Neuronal stem cell (in vitro differentiated cells): ENCODE results near the gene TOR3A.

ENCODE experiments used
- DNase-seq: peaks from one replicate; pipeline ENCODE4 v3.0.0-alpha.2; 2013; ENCODE audit warnings: low spot score
- H2AFZ ChIP-seq: one replicate; pipeline ENCODE4 v1.6.1; 2013; ENCODE audit warnings: mild to moderate bottlenecking, low read length, inconsistent platforms
- H2AK5ac ChIP-seq: 2 replicates; pipeline ENCODE4 v1.6.1; 2013; ENCODE audit warnings: low read depth, mild to moderate bottlenecking, inconsistent platforms, low read length, moderate library complexity, mixed read lengths
- H2BK120ac ChIP-seq: 2 replicates; pipeline ENCODE4 v1.6.1; 2013; ENCODE audit warnings: low read depth, mild to moderate bottlenecking, inconsistent platforms, low read length, moderate library complexity, mixed read lengths
- H2BK12ac ChIP-seq: one replicate; pipeline ENCODE4 v1.6.1; 2013; ENCODE audit warnings: low read length, inconsistent platforms
- H2BK15ac ChIP-seq: 2 replicates; pipeline ENCODE4 v1.6.1; 2013; ENCODE audit warnings: mild to moderate bottlenecking, low read length, inconsistent platforms, mixed read lengths
- H2BK5ac ChIP-seq: one replicate; pipeline ENCODE4 v1.6.1; 2013; ENCODE audit warnings: inconsistent platforms, mild to moderate bottlenecking, low read length, moderate library complexity
- H3K14ac ChIP-seq: one replicate; pipeline ENCODE4 v1.6.1; 2013; ENCODE audit warnings: low read length, inconsistent platforms
- H3K18ac ChIP-seq: 2 replicates; pipeline ENCODE4 v1.6.1; 2013; ENCODE audit warnings: low read length, inconsistent platforms
- H3K23ac ChIP-seq: 2 replicates; pipeline ENCODE4 v1.6.1; 2013; ENCODE audit warnings: low read depth, mild to moderate bottlenecking, mixed read lengths, low read length, inconsistent platforms; ENCODE audit not compliant: poor library complexity
- H3K27ac ChIP-seq: replicated peaks from 3 replicates; pipeline ENCODE4 v1.5.1; 2013; ENCODE audit warnings: low read length, inconsistent platforms
- H3K27me3 ChIP-seq, 3 experiments: 2 replicates each; pipeline ENCODE4 v1.6.1; 2013; ENCODE audit warnings: low read length in 3 of 3, mild to moderate bottlenecking in 2 of 3, inconsistent platforms in 1 of 3, low read depth in 1 of 3, mixed read lengths in 1 of 3, moderate library complexity in 1 of 3; ENCODE audit not compliant: control insufficient read depth in 3 of 3, insufficient read depth in 3 of 3
- H3K36me3 ChIP-seq, 2 donors: replicated peaks in 1 of 2; 2 replicates each; pipeline ENCODE4 v1.6.1; 2013; ENCODE audit warnings: low read length in 2 of 2; ENCODE audit not compliant: control insufficient read depth in 2 of 2, insufficient read depth in 2 of 2
- H3K4ac ChIP-seq: 2 replicates; pipeline ENCODE4 v1.6.1; 2013; ENCODE audit warnings: inconsistent platforms, mild to moderate bottlenecking, low read length, moderate library complexity
- H3K4me1 ChIP-seq, 2 donors: 1 replicate in 1 of 2; 2 replicates in 1 of 2; pipeline ENCODE4 v1.6.1; 2013; ENCODE audit warnings: low read length in 2 of 2, low read depth in 1 of 2; ENCODE audit not compliant: control insufficient read depth in 2 of 2, insufficient read depth in 1 of 2
- H3K4me2 ChIP-seq: one replicate; pipeline ENCODE4 v1.6.1; 2013; ENCODE audit warnings: mild to moderate bottlenecking, low read length, inconsistent platforms; ENCODE audit not compliant: insufficient read depth, poor library complexity, severe bottlenecking
- H3K4me3 ChIP-seq, 2 donors: 2 replicates each; pipeline ENCODE4 v1.5.1; 2013; ENCODE audit warnings: low read length in 2 of 2, mild to moderate bottlenecking in 2 of 2, inconsistent platforms in 1 of 2, moderate library complexity in 1 of 2
- H3K79me1 ChIP-seq: one replicate; pipeline ENCODE4 v1.6.1; 2013; ENCODE audit warnings: low read depth, mild to moderate bottlenecking, inconsistent platforms, low read length, moderate library complexity
- H3K9ac ChIP-seq: one replicate; pipeline ENCODE4 v1.6.1; 2013; ENCODE audit warnings: mild to moderate bottlenecking, low read depth, low read length, inconsistent platforms; ENCODE audit not compliant: poor library complexity
- H3K9me3 ChIP-seq, 2 donors: replicated peaks in 1 of 2; 2 replicates each; pipeline versions ENCODE3 to v1.6.1; 2013; ENCODE audit warnings: low read length in 2 of 2, mild to moderate bottlenecking in 2 of 2, inconsistent platforms in 1 of 2, low read depth in 1 of 2, mixed read lengths in 1 of 2, moderate library complexity in 1 of 2; ENCODE audit not compliant: control insufficient read depth in 2 of 2, insufficient read depth in 1 of 2
- H4K8ac ChIP-seq: one replicate; pipeline ENCODE4 v1.6.1; 2013; ENCODE audit warnings: low read depth, mild to moderate bottlenecking, inconsistent platforms, low read length, moderate library complexity
- H4K91ac ChIP-seq: one replicate; pipeline ENCODE4 v1.6.1; 2013; ENCODE audit warnings: low read length, low read depth, mild to moderate bottlenecking, inconsistent platforms; ENCODE audit not compliant: poor library complexity
- WGBS, 2 donors: extraction: QIAGEN DNeasy Blood & Tissue Kit; methylation state at CpG; one replicate each; pipeline ENCODE4 v1.1.7; 2013; ENCODE audit warnings: missing lambda C conversion rate in 2 of 2, mixed read lengths in 1 of 2; ENCODE audit not compliant: insufficient read length in 2 of 2, insufficient replicate concordance in 1 of 2; ENCODE audit errors: extremely low coverage in 2 of 2; 5-methylcytosine and 5-hydroxymethylcytosine counted together

The TOR3A gene

GRCh38 chr1:179142889-179143299 lies 61.0 kb downstream of the TOR3A start:
- Histone ChIP-seq H3K27me3 (no peaks in the 10 kb centered on the region), H3K18ac (no peak overlapping the region), H2BK120ac (no peak overlapping the region), H3K4me2 (no peak overlapping the region), H3K14ac (no peak overlapping the region), H3K4me3 (no peak overlapping the region), H3K79me1 (peaks cover 1% of the 10 kb centered on the region), H2BK15ac (no peak overlapping the region), H4K91ac (no peak overlapping the region), H2BK5ac (no peak overlapping the region), H3K9me3 (peaks cover 5 to 20% of the 10 kb centered on the region in 2 donors), H3K4ac (no peak overlapping the region), H2AK5ac (no peak overlapping the region), H4K8ac (no peak overlapping the region), H3K36me3 (no peaks in the 10 kb centered on the region), H3K9ac (no peak overlapping the region), H3K27ac (no peak overlapping the region), H2AFZ (no peak overlapping the region), H3K23ac (no peak overlapping the region), H2BK12ac (no peak overlapping the region), H3K4me1 (peaks cover 5 to 13% of the 10 kb centered on the region in 2 donors)
- WGBS, 2 donors, result no CpG with 5 or more reads among the region's 2 CpGs
- no peak for DNase-seq

GRCh38 chr1:179143322-179143721 lies 61.5 kb downstream of the TOR3A start:
- H3K79me1 ChIP-seq, result peaks cover 1% of the 10 kb centered on the region
- no peak overlapping the region for H3K4me3 ChIP-seq
- H3K23ac ChIP-seq, result no peak overlapping the region
- no peak overlapping the region for H3K4ac ChIP-seq
- H4K91ac ChIP-seq, result no peak overlapping the region
- no peak overlapping the region for H3K14ac ChIP-seq
- peaks cover 0 to 2% of the 10 kb centered on the region in 2 donors for H3K36me3 ChIP-seq
- H4K8ac ChIP-seq, result no peak overlapping the region
- H3K18ac ChIP-seq, result no peak overlapping the region
- H3K4me2 ChIP-seq, result no peak overlapping the region
- H3K9me3 ChIP-seq, result peaks cover 5 to 17% of the 10 kb centered on the region in 2 donors
- H2BK120ac ChIP-seq, result no peak overlapping the region
- no peak overlapping the region for H3K9ac ChIP-seq
- no peak overlapping the region for H2BK5ac ChIP-seq
- no peak overlapping the region for H2BK15ac ChIP-seq
- H3K27ac ChIP-seq, result no peak overlapping the region
- no peak for DNase-seq
- H2AFZ ChIP-seq, result no peak overlapping the region
- H2BK12ac ChIP-seq, result no peak overlapping the region
- H2AK5ac ChIP-seq, result no peak overlapping the region
- peaks cover 5 to 13% of the 10 kb centered on the region in 2 donors for H3K4me1 ChIP-seq
- no peaks in the 10 kb centered on the region for H3K27me3 ChIP-seq
- WGBS, 2 donors, result no CpG with 5 or more reads among the region's 3 CpGs

DNA sequence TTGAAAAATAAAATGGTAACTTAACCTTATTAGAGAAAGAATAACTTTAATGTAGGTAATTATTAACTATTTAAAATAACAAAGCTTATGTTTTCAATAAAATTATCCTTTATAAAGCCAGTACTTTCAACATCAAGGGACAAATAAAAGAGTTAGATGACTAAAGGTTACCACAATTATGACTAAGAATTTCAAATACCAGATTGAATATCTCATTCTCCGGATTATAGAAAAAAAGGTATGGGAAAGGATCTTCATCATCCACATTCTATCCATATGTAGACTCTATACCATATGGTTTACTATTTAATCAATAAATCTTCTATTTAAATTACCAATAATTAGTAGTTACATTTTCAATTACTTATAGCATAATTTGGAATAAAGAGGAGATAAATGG lies 62.8 kb downstream of the TOR3A start:
- H4K91ac ChIP-seq, result no peak overlapping the region
- H3K23ac ChIP-seq, result no peak overlapping the region
- H3K9ac ChIP-seq, result no peak overlapping the region
- H2BK120ac ChIP-seq, result no peak overlapping the region
- no peak overlapping the region for H2BK12ac ChIP-seq
- no peak overlapping the region for H3K4me2 ChIP-seq
- no peak overlapping the region for H4K8ac ChIP-seq
- H3K14ac ChIP-seq, result no peak overlapping the region
- H3K4me1 ChIP-seq, result peaks cover 5 to 13% of the 10 kb centered on the region in 2 donors
- peaks cover 0 to 3% of the 10 kb centered on the region in 2 donors for H3K36me3 ChIP-seq
- no peak overlapping the region for H3K18ac ChIP-seq
- no peak overlapping the region for H2AK5ac ChIP-seq
- H2AFZ ChIP-seq, result no peak overlapping the region
- H3K79me1 ChIP-seq, result peaks cover 1% of the 10 kb centered on the region
- no peak overlapping the region for H3K27ac ChIP-seq
- no peaks in the 10 kb centered on the region for H3K27me3 ChIP-seq
- DNase-seq, result no peak
- no peak overlapping the region for H2BK5ac ChIP-seq
- peaks cover 4 to 21% of the 10 kb centered on the region in 2 donors for H3K9me3 ChIP-seq
- H2BK15ac ChIP-seq, result no peak overlapping the region
- H3K4ac ChIP-seq, result no peak overlapping the region
- H3K4me3 ChIP-seq, result no peak overlapping the region
- WGBS, 2 donors, result no CpG with 5 or more reads among the region's 1 CpG

DNA sequence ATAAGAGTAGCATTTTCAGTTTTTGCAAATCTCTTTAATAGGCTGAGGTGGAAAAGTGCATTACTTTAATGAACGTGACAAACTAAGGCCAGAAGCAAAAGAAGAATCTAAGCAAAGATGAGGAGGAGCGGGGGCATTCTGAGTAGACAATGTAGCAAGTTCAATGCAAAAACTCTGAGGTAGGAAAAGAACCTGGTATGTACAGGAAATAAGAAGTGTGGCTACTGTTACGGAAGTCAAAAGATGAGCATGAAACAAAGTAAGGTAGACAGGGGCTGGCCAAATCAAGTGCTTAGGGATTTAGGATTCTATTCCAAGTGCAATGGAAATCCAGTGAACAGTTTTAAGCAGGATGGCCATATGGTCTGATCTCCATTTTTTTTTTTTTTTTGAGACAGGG lies 63.7 kb downstream of the TOR3A start:
- H3K18ac ChIP-seq, result no peak overlapping the region
- no peaks in the 10 kb centered on the region for H3K27me3 ChIP-seq
- WGBS, 2 donors, result no CpG with 5 or more reads among the region's 3 CpGs
- no peak overlapping the region for H2AFZ ChIP-seq
- H4K8ac ChIP-seq, result no peak overlapping the region
- no peak overlapping the region for H4K91ac ChIP-seq
- no peak overlapping the region for H3K4me3 ChIP-seq
- H3K4ac ChIP-seq, result no peak overlapping the region
- no peak overlapping the region for H2BK12ac ChIP-seq
- DNase-seq, result no peak
- peaks cover 0 to 14% of the 10 kb centered on the region in 2 donors for H3K9me3 ChIP-seq
- H3K23ac ChIP-seq, result no peak overlapping the region
- no peak overlapping the region for H2AK5ac ChIP-seq
- H3K4me2 ChIP-seq, result no peak overlapping the region
- no peak overlapping the region for H2BK120ac ChIP-seq
- no peak overlapping the region for H2BK5ac ChIP-seq
- peaks cover 1% of the 10 kb centered on the region for H3K79me1 ChIP-seq
- no peak overlapping the region for H3K27ac ChIP-seq
- no peak overlapping the region for H2BK15ac ChIP-seq
- H3K9ac ChIP-seq, result no peak overlapping the region
- no peak overlapping the region for H3K14ac ChIP-seq
- peaks cover 5 to 13% of the 10 kb centered on the region in 2 donors for H3K4me1 ChIP-seq
- H3K36me3 ChIP-seq, result peaks cover 0 to 3% of the 10 kb centered on the region in 2 donors
